KG1 (cell line): Measurements from ENCODE around the gene INPP5J.
"Not testable (repeated sequence)": the region's sequence is repeated elsewhere in the genome, so short reads cannot be mapped to it uniquely, and the experiment has no call there.

Source experiments
- DNase-seq: peaks from one replicate; lab custom pipeline; 2025; lab: John Stamatoyannopoulos, UW

Gene INPP5J

GRCh38 chr22:31086703-31087330, 35.9 kb upstream of the INPP5J start:
- no peak for DNase-seq

DNA sequence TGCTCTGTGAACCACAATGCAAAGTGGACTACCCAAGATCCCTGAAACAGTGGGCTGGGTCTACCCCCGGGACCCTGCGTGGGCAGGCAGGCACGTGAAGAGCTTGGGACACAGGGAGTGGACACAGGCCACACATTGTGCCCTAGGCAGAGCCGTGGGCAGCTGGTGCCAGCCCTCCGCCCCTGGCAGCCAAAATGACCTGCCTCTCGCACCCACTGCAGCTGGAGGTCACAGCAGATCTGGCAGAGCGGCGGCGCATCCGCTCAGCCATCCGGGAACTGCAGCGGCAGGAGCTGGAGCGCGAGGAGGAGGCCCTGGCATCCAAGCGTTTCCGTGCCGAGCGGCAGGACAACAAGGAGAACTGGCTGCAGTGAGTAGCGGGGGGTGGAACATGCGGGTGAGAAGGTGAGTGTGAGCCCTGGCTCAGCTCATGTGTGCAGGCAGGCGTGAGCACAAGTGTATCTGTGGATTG, 35.0 kb upstream of the INPP5J start:
- no peak for DNase-seq

DNA sequence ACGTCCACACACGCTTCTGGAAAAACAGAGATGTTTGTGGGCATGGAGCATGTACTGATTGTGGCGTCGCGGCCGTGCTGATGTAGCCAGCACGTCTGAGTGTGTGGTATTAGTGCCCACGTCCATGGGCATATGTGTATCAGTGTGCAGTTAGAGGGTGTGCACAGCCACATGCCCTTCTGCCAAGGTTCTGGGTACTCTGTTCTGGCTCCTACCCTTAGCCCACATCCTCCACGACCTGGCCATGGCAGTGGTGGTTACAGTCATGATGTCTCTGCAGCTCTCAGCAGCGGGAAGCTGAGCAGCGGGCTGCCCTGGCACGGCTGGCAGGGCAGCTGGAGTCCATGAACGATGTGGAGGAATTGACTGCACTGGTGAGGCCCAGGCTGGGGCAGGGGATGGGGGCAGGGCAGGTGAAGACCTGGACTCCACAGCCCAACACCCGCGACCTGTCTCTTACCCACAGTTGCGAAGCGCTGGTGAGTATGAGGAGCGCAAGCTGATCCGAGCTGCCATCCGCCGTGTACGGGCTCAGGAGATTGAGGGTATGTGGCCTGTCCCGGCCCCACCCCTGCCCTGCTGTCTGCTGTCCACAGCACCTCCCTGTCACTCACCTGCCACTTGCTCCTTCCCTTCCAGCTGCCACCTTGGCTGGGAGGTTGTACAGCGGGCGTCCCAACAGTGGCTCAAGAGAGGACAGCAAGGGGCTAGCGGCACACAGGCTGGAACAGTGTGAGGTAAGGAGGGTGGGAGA, 34.4 kb upstream of the INPP5J start:
- no peak for DNase-seq

GRCh38 chr22:31089160-31090100, 33.3 kb upstream of the INPP5J start:
- no peak for DNase-seq

DNA sequence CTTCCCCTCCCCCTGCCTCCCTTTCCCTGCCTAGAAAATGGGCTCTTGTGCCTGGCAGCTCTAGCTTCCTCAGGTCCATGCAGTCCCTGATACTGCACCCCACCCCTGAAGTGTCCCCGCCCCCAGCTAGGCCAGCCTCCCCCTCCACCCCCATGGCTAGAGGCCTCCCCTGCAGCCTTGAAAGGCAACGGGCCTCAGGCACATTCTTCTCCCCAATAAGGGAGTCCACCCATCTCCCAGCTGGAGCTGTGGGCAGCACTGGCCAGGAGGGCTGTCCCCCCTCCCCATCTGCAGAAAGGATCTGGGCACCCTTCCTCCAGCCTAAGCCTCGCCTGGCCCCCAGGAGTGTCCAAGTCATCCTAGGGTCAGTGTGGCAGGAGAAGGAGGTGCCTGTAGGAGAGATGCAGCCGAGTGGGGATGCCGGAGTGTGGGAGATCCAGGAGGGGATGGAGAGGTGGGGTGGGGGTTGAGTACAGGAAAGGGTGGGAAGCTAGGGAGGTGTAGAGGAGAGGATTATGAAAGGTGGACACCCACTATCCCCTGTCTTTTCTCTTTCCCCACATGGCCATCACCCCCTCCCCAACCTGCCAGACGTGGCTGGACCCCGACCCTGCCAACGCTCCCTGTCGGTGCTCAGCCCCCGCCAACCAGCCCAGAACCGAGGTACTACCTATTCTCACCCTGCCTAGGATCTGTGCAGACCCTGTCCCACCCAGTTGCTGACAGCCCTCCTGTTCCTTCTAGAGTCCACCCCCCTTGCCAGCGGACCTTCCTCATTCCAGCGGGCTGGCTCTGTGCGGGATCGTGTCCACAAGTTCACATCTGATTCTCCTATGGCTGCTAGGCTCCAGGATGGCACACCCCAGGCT, 32.3 kb upstream of the INPP5J start:
- DNase-seq: no peak

DNA sequence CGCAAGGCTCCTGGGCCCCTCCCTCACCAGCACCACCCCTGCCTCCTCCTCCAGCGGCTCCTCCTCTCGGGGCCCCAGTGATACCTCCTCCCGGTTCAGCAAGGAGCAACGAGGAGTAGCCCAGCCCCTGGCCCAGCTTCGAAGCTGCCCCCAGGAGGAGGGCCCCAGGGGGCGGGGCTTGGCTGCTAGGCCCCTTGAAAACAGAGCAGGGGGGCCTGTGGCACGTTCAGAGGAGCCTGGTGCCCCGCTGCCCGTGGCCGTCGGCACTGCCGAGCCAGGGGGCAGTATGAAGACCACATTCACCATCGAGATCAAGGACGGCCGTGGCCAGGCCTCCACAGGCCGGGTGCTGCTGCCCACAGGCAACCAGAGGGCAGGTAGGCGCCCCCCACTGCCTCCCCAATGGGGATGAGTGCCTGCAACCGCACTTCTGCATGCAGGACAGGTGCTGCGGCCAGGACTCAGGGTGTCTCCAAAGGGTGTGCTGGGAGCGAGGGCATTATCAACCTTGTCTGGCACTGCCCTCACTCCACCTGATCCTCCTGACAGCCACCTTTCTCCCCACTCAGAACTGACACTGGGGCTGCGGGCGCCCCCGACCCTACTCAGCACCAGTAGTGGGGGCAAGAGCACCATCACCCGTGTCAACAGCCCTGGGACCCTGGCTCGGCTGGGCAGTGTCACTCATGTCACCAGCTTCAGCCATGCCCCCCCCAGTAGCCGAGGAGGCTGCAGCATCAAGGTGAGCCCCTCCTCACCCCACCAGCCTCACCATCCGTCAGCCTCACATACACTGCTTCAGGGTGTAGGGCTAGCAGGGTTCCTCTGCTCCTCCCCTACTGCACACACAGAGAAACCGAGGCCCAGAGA, 31.4 kb upstream of the INPP5J start:
- no peak for DNase-seq

DNA sequence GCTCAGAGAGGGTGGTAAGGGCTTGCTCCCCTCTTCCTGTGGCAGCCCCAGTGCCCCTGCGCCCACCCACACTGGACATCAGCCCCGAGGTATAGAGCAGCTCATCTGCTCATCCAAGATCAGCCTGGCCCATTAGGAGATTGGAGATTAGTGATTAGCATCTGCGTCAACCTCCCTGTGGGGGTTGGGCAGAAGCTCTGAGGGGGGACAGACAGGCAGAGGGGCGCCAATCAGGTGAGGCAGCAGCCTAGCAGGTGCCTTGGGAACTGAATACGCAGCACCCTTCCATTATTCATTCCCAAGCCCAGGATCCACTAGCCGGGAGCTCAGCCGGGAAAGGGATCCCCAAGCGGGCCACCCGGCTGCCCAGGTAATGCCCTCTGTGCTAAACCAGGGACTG, 30.6 kb upstream of the INPP5J start:
- DNase-seq: no peak

DNA sequence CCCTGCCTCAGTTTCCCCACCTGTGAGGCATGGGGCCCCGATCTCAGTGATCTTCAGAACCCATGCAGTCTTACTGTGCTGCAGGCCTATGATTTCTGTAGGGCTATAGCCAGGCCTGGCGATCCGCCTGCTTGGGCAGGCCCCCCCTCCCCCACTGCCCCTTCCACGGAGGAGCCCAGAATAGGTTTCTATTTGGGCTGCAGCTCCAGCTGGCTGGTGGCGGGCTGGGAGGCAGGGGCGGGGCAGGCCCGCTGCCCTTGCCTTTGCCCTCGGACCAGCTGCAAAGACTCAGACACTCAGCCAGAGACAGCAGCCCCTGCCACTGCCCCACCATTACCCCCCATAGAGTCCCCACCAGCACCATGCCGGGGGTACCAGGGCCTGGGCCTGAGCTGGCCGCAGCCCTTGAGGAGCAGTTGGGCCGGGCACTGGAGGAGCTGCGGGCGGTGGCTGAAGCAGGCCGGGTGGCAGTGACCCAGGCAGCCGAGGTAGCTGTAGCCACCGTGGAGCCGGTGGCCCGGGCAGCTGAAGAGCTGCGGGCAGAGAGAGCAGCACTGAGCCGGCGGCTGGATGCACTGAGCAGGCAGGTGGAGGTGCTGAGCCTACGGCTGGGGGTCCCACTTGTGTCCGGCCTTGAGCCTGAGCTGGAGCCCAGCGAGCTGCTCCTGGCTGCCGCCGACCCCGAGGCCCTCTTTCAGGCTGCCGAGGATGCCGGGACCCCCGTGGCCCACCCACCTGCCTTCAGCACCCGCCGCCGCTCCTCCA, 29.5 kb upstream of the INPP5J start:
- DNase-seq: no peak

- no peak for DNase-seq
These were observed 28.7 kb upstream of the INPP5J start for GRCh38 chr22:31094021-31094551.

- DNase-seq: no peak
These were observed 28.0 kb upstream of the INPP5J start for GRCh38 chr22:31094741-31095140.

GRCh38 chr22:31095637-31096249, 27.0 kb upstream of the INPP5J start:
- DNase-seq: no peak

DNA sequence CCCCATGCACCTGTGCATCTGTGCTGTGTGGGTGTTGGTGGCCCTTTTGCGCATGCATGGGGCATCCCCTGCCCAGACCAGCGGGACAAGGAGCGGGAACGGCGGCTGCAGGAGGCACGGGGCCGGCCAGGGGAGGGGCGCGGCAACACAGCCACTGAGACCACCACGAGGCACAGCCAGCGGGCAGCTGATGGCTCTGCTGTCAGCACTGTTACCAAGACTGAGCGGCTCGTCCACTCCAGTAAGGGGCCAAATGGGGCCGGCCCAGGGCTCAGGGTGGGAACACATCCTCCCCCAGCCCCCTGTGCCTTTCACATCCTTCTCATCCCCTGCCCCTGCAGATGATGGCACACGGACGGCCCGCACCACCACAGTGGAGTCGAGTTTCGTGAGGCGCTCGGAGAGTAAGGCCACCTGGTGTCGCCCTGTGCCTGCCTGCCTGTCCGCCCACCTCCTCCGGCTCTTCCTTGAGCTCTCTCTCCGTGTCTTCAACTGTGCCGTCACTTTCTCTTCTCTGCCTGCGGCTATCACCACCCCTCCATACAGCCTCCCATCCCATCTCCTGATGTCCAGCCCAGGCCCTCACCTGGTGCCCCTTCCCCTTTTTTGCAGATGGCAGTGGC, 26.0 kb upstream of the INPP5J start:
- no peak for DNase-seq

- DNase-seq: not testable (repeated sequence)
These were observed 25.2 kb upstream of the INPP5J start for GRCh38 chr22:31097539-31097938.

GRCh38 chr22:31097941-31098631, 24.7 kb upstream of the INPP5J start:
- DNase-seq: no peak

GRCh38 chr22:31098632-31099110, 24.1 kb upstream of the INPP5J start:
- DNase-seq: no peak

- no peak for DNase-seq
These were observed 23.4 kb upstream of the INPP5J start for GRCh38 chr22:31099386-31099785.

DNA sequence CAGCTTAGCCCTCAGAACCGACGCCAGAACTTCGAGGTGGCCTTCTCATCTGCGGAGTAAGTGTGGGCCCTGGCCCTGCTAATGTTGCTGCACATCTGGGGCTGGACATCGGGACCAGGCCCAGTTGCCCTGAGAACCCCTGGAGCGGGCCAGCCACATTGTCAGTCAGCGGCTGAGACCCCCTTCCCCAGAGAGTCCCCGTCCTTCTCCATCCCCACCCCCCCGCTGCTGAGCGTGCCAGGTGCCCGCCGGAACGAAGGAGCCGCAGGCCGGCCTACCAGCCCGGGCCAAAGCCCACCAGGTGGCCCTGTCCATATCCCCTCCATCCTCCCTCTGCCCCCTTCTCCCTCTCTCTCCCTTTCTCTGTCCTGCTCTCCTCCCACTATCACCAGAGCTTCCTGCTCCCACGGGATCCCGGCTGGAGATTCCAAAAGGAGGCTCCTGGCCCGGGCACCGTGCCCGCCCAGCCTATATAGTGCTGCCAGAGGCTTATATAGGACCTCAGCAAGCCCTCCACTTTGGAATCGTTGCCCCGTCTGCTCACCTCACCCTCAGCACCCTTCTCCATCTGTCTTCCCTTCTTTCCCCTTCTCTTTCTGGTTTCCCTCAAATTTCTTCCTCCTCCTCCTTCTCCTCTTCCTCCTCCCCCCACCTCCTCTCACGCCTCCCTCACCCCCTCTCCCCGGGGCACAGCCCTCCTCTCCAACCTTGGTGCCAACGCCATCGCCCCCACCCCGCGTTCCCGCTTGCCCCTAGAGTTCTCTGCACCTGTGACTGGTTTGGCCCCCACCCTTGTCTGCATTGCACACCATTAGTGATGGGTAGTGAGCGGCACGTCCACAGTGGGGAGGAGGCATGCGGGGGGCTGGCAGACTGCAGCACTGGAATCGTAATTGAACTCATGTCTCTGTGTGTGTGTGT, 22.7 kb upstream of the INPP5J start:
- DNase-seq: no peak
